ENCODE measurements around the gene BEND6. TPM values are rescaled to one million over a fixed set of nuclear protein-coding genes. Genes with fewer than 3 reads are reported as not detected.

The BEND6 gene
- polyA plus RNA-seq, 3 donors, result not detected

GRCh38 chr6:57074383-57074782, 119.5 kb downstream of the BEND6 start:
- Mint-ChIP-seq H3K4me1 (no peaks in the 10 kb centered on the region), H3K4me3 (no peak overlapping the region), H3K36me3 (peaks cover 13 to 17% of the 10 kb centered on the region in 2 donors), H3K27ac (no peak overlapping the region), H3K9me3 (peaks cover 0 to 19% (median 4%) of the 10 kb centered on the region in 7 donors), H3K27me3 (ENCODE audit: low read depth in 3 of 3) (peaks cover 0 to 2% (median 0%) of the 10 kb centered on the region in 3 donors)
- no peaks in the 10 kb centered on the region for H3K79me2 ChIP-seq (ENCODE audit: insufficient read depth, low read length)
- no peak for DNase-seq
- no peak overlapping the region for H2AFZ ChIP-seq (ENCODE audit: insufficient read depth, low read depth, low read length, poor library complexity, severe bottlenecking)
- no peak overlapping the region for H3K4me2 ChIP-seq (replicated peaks; ENCODE audit: extremely low read depth, low read length, poor library complexity, severe bottlenecking)
- TF ChIP-seq CTCF (IDR thresholded peaks at IDR 0.05), result no peak
- H3K27ac ChIP-seq (ENCODE audit: low read depth in 1 of 2, low read length in 2 of 2), result no peak overlapping the region
- peaks cover 3 to 6% of the 10 kb centered on the region in 2 donors for H3K36me3 ChIP-seq (replicated peaks in 1 of 2; ENCODE audit: control insufficient read depth in 1 of 2, insufficient read depth in 2 of 2, low read length in 2 of 2)
- 100% methylated on average over 6 of the region's 8 CpGs for WGBS (ENCODE audit: insufficient coverage)
- no peaks in the 10 kb centered on the region for H3K4me1 ChIP-seq (ENCODE audit: control insufficient read depth in 1 of 2, insufficient read depth in 2 of 2, low read length in 2 of 2)
- H3K4me3 ChIP-seq (replicated peaks in 1 of 3; ENCODE audit: low read depth in 2 of 3, low read length in 3 of 3), result no peak overlapping the region
- intact Hi-C loops (cut with micrococcal nuclease), result no loop called here
- no peak overlapping the region for H3K9ac ChIP-seq (ENCODE audit: insufficient read depth, low read length, poor library complexity, severe bottlenecking)
- no peaks in the 10 kb centered on the region for H3K27me3 ChIP-seq (ENCODE audit: control insufficient read depth in 2 of 2, insufficient read depth in 2 of 2, low read length in 2 of 2)
- no peaks in the 10 kb centered on the region for H3K9me3 ChIP-seq (replicated peaks in 1 of 2; ENCODE audit: control insufficient read depth in 1 of 2, insufficient read depth in 1 of 2, low read length in 2 of 2)
- H4K20me1 ChIP-seq (ENCODE audit: insufficient read depth, low read length), result no peaks in the 10 kb centered on the region

GRCh38 chr6:57075092-57075491, 120.2 kb downstream of the BEND6 start:
- TF ChIP-seq CTCF (IDR thresholded peaks at IDR 0.05), result no peak
- Mint-ChIP-seq H3K4me1 (no peaks in the 10 kb centered on the region), H3K4me3 (no peak overlapping the region), H3K27ac (no peak overlapping the region), H3K27me3 (ENCODE audit: low read depth in 3 of 3) (peaks cover 0 to 2% (median 0%) of the 10 kb centered on the region in 3 donors), H3K9me3 (peaks cover 2 to 21% (median 7%) of the 10 kb centered on the region in 7 donors), H3K36me3 (peaks cover 13 to 14% of the 10 kb centered on the region in 2 donors)
- Histone ChIP-seq H3K4me1 (ENCODE audit: control insufficient read depth in 1 of 2, insufficient read depth in 2 of 2, low read length in 2 of 2) (no peaks in the 10 kb centered on the region), H3K79me2 (ENCODE audit: insufficient read depth, low read length) (no peaks in the 10 kb centered on the region), H3K27ac (ENCODE audit: low read depth in 1 of 2, low read length in 2 of 2) (no peak overlapping the region), H3K4me2 (replicated peaks; ENCODE audit: extremely low read depth, low read length, poor library complexity, severe bottlenecking) (no peak overlapping the region), H3K4me3 (replicated peaks in 1 of 3; ENCODE audit: low read depth in 2 of 3, low read length in 3 of 3) (no peak overlapping the region), H3K36me3 (replicated peaks in 1 of 2; ENCODE audit: control insufficient read depth in 1 of 2, insufficient read depth in 2 of 2, low read length in 2 of 2) (peaks cover 3 to 6% of the 10 kb centered on the region in 2 donors), H3K9me3 (replicated peaks in 1 of 2; ENCODE audit: control insufficient read depth in 1 of 2, insufficient read depth in 1 of 2, low read length in 2 of 2) (peaks cover 0 to 4% of the 10 kb centered on the region in 2 donors), H3K9ac (ENCODE audit: insufficient read depth, low read length, poor library complexity, severe bottlenecking) (no peak overlapping the region), H4K20me1 (ENCODE audit: insufficient read depth, low read length) (no peaks in the 10 kb centered on the region), H2AFZ (ENCODE audit: insufficient read depth, low read depth, low read length, poor library complexity, severe bottlenecking) (no peak overlapping the region), H3K27me3 (ENCODE audit: control insufficient read depth in 2 of 2, insufficient read depth in 2 of 2, low read length in 2 of 2) (no peaks in the 10 kb centered on the region)
- intact Hi-C loops (cut with micrococcal nuclease), result no loop called here
- DNase-seq, result no peak

Small RNA genes lying within 50 kb of the gene (small RNA-seq; reads per million reads assigned to genes)
- gene FTH1P15 (ENCODE audit: insufficient read length, low read depth) (not detected), gene RNU6-626P (ENCODE audit: insufficient read length, low read depth) (not detected)

Other genes starting within 250 kb of the BEND6 start
- 1 to 10 TPM; 1.1 to 5.0 (median 4.4) TPM for gene KIAA1586, start 91.6 kb downstream of the BEND6 start, polyA plus RNA-seq
- 10 to 100 TPM in 2 of 3 donors, 1 to 10 TPM in 1; 7.9 to 22.0 (median 19.1) TPM for gene ZNF451, start 135.1 kb downstream of the BEND6 start, polyA plus RNA-seq
- under 1 TPM; 0.09 to 0.21 (median 0.20) TPM for gene BAG2, start 217.2 kb downstream of the BEND6 start, polyA plus RNA-seq